ENCODE data around the gene PIPOX.

GRCh38 chr17:29050176-29050575, 7.2 kb downstream of the PIPOX start:
- TF ChIP-seq POLR2A (IDR thresholded peaks at IDR 0.05; ENCODE audit: low read length) = no peak
- no peak for TF ChIP-seq GATA1 (IDR thresholded peaks at IDR 0.05; ENCODE audit: low read depth, low read length)
